Heart right ventricle (tissue), 16 donors: ENCODE data around the gene NRTN. TPM values are rescaled to one million over a fixed set of nuclear protein-coding genes. Genes with fewer than 3 reads are reported as not detected.

ENCODE experiments used
- ATAC-seq, 8 donors: fragments of 200-7000 bp; cut with Tn5 transposase; one replicate each; pipeline ENCODE4 v1.9.1; 2020; ENCODE audit warnings: mild to moderate bottlenecking in 8 of 8, moderate library complexity in 8 of 8, moderate number of reproducible peaks in 1 of 8
- DNase-seq, 2 donors: peaks; one replicate each; pipeline ENCODE4 v3.0.0-alpha.2; 2020
- H3K27ac ChIP-seq, 10 donors: fragments of 200-600 bp; sonication (generic) in 2 of 10; one replicate each; pipeline versions ENCODE4 v1.5.0 to v1.8.0; 2020 to 2022; ENCODE audit warnings: mild to moderate bottlenecking in 3 of 10
- H3K27me3 ChIP-seq, 7 donors: fragments of 200-600 bp; one replicate each; pipeline ENCODE4 v1.8.0; 2021 to 2022; ENCODE audit warnings: mild to moderate bottlenecking in 2 of 7
- H3K36me3 ChIP-seq, 9 donors: fragments of 200-600 bp; sonication (generic) in 1 of 9; one replicate each; pipeline versions ENCODE4 v1.5.0 to v1.8.0; 2020 to 2022; ENCODE audit warnings: mild to moderate bottlenecking in 2 of 9
- H3K4me1 ChIP-seq, 9 donors: fragments of 200-600 bp; sonication (generic) in 1 of 9; one replicate each; pipeline versions ENCODE4 v1.5.0 to v1.8.0; 2020 to 2022; ENCODE audit warnings: mild to moderate bottlenecking in 4 of 9
- H3K4me3 ChIP-seq, 10 donors: fragments of 200-600 bp; sonication (generic) in 2 of 10; one replicate each; pipeline versions ENCODE4 v1.5.0 to v1.8.0; 2020 to 2022; ENCODE audit warnings: mild to moderate bottlenecking in 7 of 10, moderate library complexity in 2 of 10
- H3K9me3 ChIP-seq, 11 donors: fragments of 200-600 bp in 10 of 11; sonication (generic) in 2 of 11; one replicate each; pipeline versions ENCODE4 v1.5.0 to v1.8.0; 2013 to 2022; ENCODE audit warnings: mild to moderate bottlenecking in 2 of 11, control low read depth in 1 of 11, moderate library complexity in 1 of 11
- CTCF ChIP-seq, 9 donors: fragments of 200-600 bp; sonication (generic) in 2 of 9; IDR thresholded peaks; one replicate each; pipeline versions ENCODE4 v1.5.0 to v1.8.0; 2021 to 2022; ENCODE audit warnings: antibody characterized with exemption in 9 of 9, mild to moderate bottlenecking in 5 of 9, moderate library complexity in 1 of 9
- WGBS, 2 donors: extraction: QIAGEN DNeasy Blood & Tissue Kit; methylation state at CpG; one replicate each; pipeline ENCODE4 v1.1.7; 2013; ENCODE audit warnings: inconsistent platforms in 1 of 2; 5-methylcytosine and 5-hydroxymethylcytosine counted together
- intact Hi-C, 10 donors: fragments of 100-400 bp; cut with DNase I; formaldehyde crosslinking; loops; one replicate each; pipeline versions ENCODE4 v1.11.1 to v1.14.2; 2022
- polyA plus RNA-seq, 2 donors: library from polyadenylated mRNA; stranded (reverse); fragments of 200-250 nt; gene quantifications; one replicate each; pipeline ENCODE4 v1.2.3, GENCODE V29; 2013
- total RNA-seq, 10 donors: library from RNA; stranded (reverse); fragmentation: NEBNext Ultra II Directional in 3 of 10; extraction: Animal tissue kit (Norgen Biotek cat#: 25700) in 3 of 10; gene quantifications; one replicate each; pipeline versions ENCODE4 v1.2.1 to v1.2.4, GENCODE V29; 2021 to 2023
- donor health status: Arrhythmogenic right ventricular cardiomyopathy.
- donor health status: ischemic (EF 13 %, LVEDD 7.1; RV severe dilation, severe dysfunction).
- donor health status: healthy with polysubstance abuse.
- donor health status: DM: no; HTN: yes; CAD: no.
- donor health status: DM: no; HTN: no; CAD: no.
- donor health status: ischemic (EF 25% LVEDD 6.9; RV normal size, moderate dysfunction).
- donor health status: ischemic (EF 25% LVEDD 5.7; RV mildly dilated, moderate dysfunction).
- donor health status: healthy.
- donor health status: DM: yes; HTN: yes; CAD: no.
- donor health status: Ischemic cardiomyopathy.
- donor health status: ischemic (EF 35%, LVEDD 5.7; RV mildly dilated, moderate dysfunction).
- donor health status: nonischemic (EF 11% LVEDD 7.7; RV severe dilation, severe dysfunction).
- donor health status: DM: yes; HTN: yes; CAD: no.
- donor health status: PGD.
- donor health status: ischemic (EF 29% LVEDD 5.4; RV normal size, mild dysfunction).
- donor health status: nonischemic (EF 23%, LVEDD 6.1; RV moderate dilation, normal function).

The NRTN gene
- total and polyA plus RNA-seq, 12 donors = 4.5 to 40.4 (median 16.2) TPM

DNA sequence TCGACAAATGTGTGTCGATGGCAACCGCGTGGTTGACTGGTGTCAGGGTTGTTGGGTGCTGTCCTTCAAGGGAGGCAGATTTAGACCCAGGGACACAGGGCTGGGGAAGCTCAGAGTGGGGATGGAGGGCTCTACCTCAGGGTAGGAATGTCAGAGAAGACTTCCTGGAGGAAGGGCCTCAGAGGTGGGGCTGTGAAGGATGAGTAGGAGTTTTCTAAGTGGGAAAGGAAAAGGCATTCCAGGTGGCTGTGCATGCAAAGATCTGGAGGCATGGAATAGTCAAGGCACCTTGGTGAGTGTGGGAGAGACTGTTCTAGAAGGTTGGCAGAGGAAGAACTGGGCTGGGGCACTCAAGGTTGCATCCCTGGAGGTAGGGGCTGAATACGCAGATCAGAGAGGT is 2.0 kb downstream of the NRTN start:
- H3K27me3 ChIP-seq = peaks cover 0 to 46% (median 31%) of the 10 kb centered on the region in 7 donors
- no peak for TF ChIP-seq CTCF (IDR thresholded peaks at IDR 0.05)
- WGBS, 2 donors = 92% methylated on average over 5 of the region's 5 CpGs
- peaks cover 3 to 23% (median 13%) of the 10 kb centered on the region in 9 donors for H3K4me1 ChIP-seq
- no peak overlapping the region for H3K27ac ChIP-seq
- intact Hi-C loops = loop anchor here in 5 of 10 donors (5.0 to 10.0 kb wide), 3 partner anchors 85 to 218 kb away; no protein-coding TSS in a partner anchor
- DNase-seq = no peak
- H3K9me3 ChIP-seq = no peaks in the 10 kb centered on the region
- no peaks in the 10 kb centered on the region for H3K36me3 ChIP-seq
- H3K4me3 ChIP-seq = no peak overlapping the region
- ATAC-seq = no peak

- DNase-seq = no peak
- no peak for TF ChIP-seq CTCF (IDR thresholded peaks at IDR 0.05)
These were observed 3.4 kb downstream of the NRTN start for GRCh38 chr19:5808120-5808816.

GRCh38 chr19:5809053-5809452 is 4.2 kb downstream of the NRTN start:
- 89% methylated on average over 9 of the region's 9 CpGs for WGBS, 2 donors

More at GRCh38 chr19:5808120-5808816, 3.4 kb downstream of the NRTN start:
- H3K27me3 ChIP-seq = peaks cover 0 to 34% (median 21%) of the 10 kb centered on the region in 7 donors
- no peaks in the 10 kb centered on the region for H3K36me3 ChIP-seq
- WGBS, 2 donors = 80% methylated on average over 21 of the region's 21 CpGs
- ATAC-seq = no peak
- H3K4me1 ChIP-seq = peaks cover 3 to 21% (median 12%) of the 10 kb centered on the region in 9 donors
- no peak overlapping the region for H3K27ac ChIP-seq
- intact Hi-C loops = loop anchor here in 5 of 10 donors (5.0 to 10.0 kb wide), 3 partner anchors 84 to 217 kb away; no protein-coding TSS in a partner anchor
- no peaks in the 10 kb centered on the region for H3K9me3 ChIP-seq
- H3K4me3 ChIP-seq = no peak overlapping the region

DNA sequence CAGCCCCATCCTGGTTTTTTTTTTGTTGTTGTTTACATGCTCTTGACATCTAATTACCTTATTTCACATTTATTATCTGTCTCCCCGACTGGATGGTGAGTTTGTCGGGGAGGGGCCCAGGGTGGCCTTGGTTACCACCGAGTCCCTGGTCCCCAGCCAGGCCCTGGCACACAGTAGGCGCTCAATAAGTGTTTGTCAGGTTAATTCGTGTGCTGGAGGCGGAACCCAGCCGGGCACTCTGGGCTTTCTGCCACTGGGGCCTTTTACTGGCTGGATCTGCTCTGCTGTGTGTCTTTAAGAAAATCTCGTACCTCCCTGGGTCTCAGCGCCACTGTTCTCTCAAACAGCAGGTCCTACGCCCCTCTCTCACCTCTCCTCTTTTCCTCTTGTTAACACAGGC is 4.6 kb downstream of the NRTN start:
- DNase-seq = no peak
- intact Hi-C loops = loop anchor here in 5 of 10 donors (5.0 to 10.0 kb wide), 3 partner anchors 83 to 215 kb away; no protein-coding TSS in a partner anchor
- no peak for TF ChIP-seq CTCF (IDR thresholded peaks at IDR 0.05)

More at GRCh38 chr19:5809053-5809452, 4.2 kb downstream of the NRTN start:
- ATAC-seq (no peak), DNase-seq (no peak)
- no peak for TF ChIP-seq CTCF (IDR thresholded peaks at IDR 0.05)
- Histone ChIP-seq H3K27ac (no peak overlapping the region), H3K9me3 (no peaks in the 10 kb centered on the region), H3K4me1 (peaks cover 0 to 13% (median 6%) of the 10 kb centered on the region in 9 donors), H3K36me3 (no peaks in the 10 kb centered on the region), H3K27me3 (peaks cover 0 to 26% (median 14%) of the 10 kb centered on the region in 7 donors), H3K4me3 (no peak overlapping the region)
- intact Hi-C loops = loop anchor here in 5 of 10 donors (5.0 to 10.0 kb wide), 3 partner anchors 83 to 216 kb away; no protein-coding TSS in a partner anchor

More for the DNA sequence above, 4.6 kb downstream of the NRTN start:
- no peaks in the 10 kb centered on the region for H3K36me3 ChIP-seq
- peaks cover 0 to 10% (median 2%) of the 10 kb centered on the region in 9 donors for H3K4me1 ChIP-seq
- no peak overlapping the region for H3K27ac ChIP-seq
- H3K4me3 ChIP-seq = no peak overlapping the region
- ATAC-seq = no peak
- WGBS, 2 donors = 78 to 83% methylated on average over 10 of the region's 10 CpGs
- no peaks in the 10 kb centered on the region for H3K9me3 ChIP-seq
- H3K27me3 ChIP-seq = peaks cover 0 to 22% (median 10%) of the 10 kb centered on the region in 7 donors
